GM19372 (cell line): ENCODE results near the gene FMN1.

Experiments used
- ATAC-seq: cut with Tn5 transposase; IDR thresholded peaks from one replicate; pipeline ENCODE4 v1.9.1; 2021; ENCODE audit warnings: mild to moderate bottlenecking, low read depth, moderate library complexity; ENCODE audit not compliant: unreplicated experiment

FMN1 gene

GRCh38 chr15:32717426-32718226, 476.9 kb downstream of the FMN1 start, which contains the start of gene GREM1:
GREM1 (plus strand) TSS chr15:32718004; CDS start chr15:32730691, 12,687 bp downstream.
- ATAC-seq, result no peak

- no peak for ATAC-seq
Measured at GRCh38 chr15:32716915-32717425, 477.5 kb downstream of the FMN1 start.

GRCh38 chr15:32716216-32716914, 478.1 kb downstream of the FMN1 start:
- no peak for ATAC-seq
